ENCODE measurements around the gene ATG4D.

The ATG4D gene
- 23.1 to 32.5 (median 27.5) reads per million in 4 donors for total RNA-seq

GRCh38 chr19:10543420-10544241 is at the start of gene ATG4D:
TSS of gene ATG4D (plus strand) at chr19:10543904. CDS start at chr19:10544091, 187 bp downstream.
- DNase-seq = peak; percentile 71 to 82 (median 76)

GRCh38 chr19:10497371-10497770 is 46.3 kb upstream of the ATG4D start:
- DNase-seq = no peak

GRCh38 chr19:10499550-10500246 is 44.0 kb upstream of the ATG4D start:
- DNase-seq = no peak

GRCh38 chr19:10500247-10500592 is 43.5 kb upstream of the ATG4D start:
- no peak for DNase-seq

- DNase-seq = peak in 2 of 5 donors; percentile 14 to 52
Observed at GRCh38 chr19:10501971-10502523, 41.7 kb upstream of the ATG4D start.

GRCh38 chr19:10502524-10503001 is 41.1 kb upstream of the ATG4D start:
- DNase-seq = peak; percentile 73 to 93 (median 80)

GRCh38 chr19:10503002-10503789 is 40.5 kb upstream of the ATG4D start, which contains the start of gene KEAP1:
TSS of gene KEAP1 (minus strand) at chr19:10503356. CDS start at chr19:10500033, 3,323 bp downstream.
- peak in 3 of 5 donors; percentile 13 to 46 (median 29) for DNase-seq

- peak; percentile 50 to 80 (median 65) for DNase-seq
Observed at GRCh38 chr19:10505583-10506229, 38.0 kb upstream of the ATG4D start.

- DNase-seq = no peak
Observed at GRCh38 chr19:10508036-10508435, 35.7 kb upstream of the ATG4D start.

- DNase-seq = no peak
Observed at GRCh38 chr19:10508707-10509106, 35.0 kb upstream of the ATG4D start.

GRCh38 chr19:10510301-10510802 is 33.4 kb upstream of the ATG4D start:
- peak; percentile 17 to 57 (median 38) for DNase-seq

GRCh38 chr19:10513223-10513622 is 30.5 kb upstream of the ATG4D start:
- DNase-seq = no peak

GRCh38 chr19:10514211-10515145 is 29.2 kb upstream of the ATG4D start:
- peak in 2 of 5 donors; percentile 17 to 35 for DNase-seq

- no peak for DNase-seq
Observed at GRCh38 chr19:10516064-10516385, 27.7 kb upstream of the ATG4D start.

- DNase-seq = no peak
Observed at GRCh38 chr19:10516671-10517286, 26.9 kb upstream of the ATG4D start.

GRCh38 chr19:10517361-10517759 is 26.3 kb upstream of the ATG4D start, which contains the start of gene S1PR5:
TSS of gene S1PR5 (minus strand) at chr19:10517447. CDS start at chr19:10515011, 2,436 bp downstream.
- DNase-seq = no peak

- no peak for DNase-seq
Observed at GRCh38 chr19:10517760-10518443, 25.8 kb upstream of the ATG4D start.

- DNase-seq = no peak
Observed at GRCh38 chr19:10518444-10519361, 25.0 kb upstream of the ATG4D start.

Measured in T-helper 1 cell (primary cell).